Measurements from ENCODE around the gene TNIK.

Gene TNIK

GRCh38 chr3:171126478-171127209 lies 333.6 kb downstream of the TNIK start:
- TF ChIP-seq CTCF (IDR thresholded peaks at IDR 0.05; ENCODE audit: low read depth, low read length) = no peak
- TF ChIP-seq, protein P1, sequence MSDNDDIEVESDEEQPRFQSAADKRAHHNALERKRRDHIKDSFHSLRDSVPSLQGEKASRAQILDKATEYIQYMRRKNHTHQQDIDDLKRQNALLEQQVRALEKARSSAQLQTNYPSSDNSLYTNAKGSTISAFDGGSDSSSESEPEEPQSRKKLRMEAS (IDR thresholded peaks at IDR 0.05; ENCODE audit: low read depth, low read length) = no peak
- TF ChIP-seq POLR2A (IDR thresholded peaks at IDR 0.05; ENCODE audit: extremely low read depth, insufficient read length) = no peak
- no peak for TF ChIP-seq MYC (IDR thresholded peaks at IDR 0.05; ENCODE audit: low read depth, low read length)
- no peak overlapping the region for H3K4me3 ChIP-seq (ENCODE audit: low read depth, low read length)
- no peak for DNase-seq (ENCODE audit: low read depth)

DNA sequence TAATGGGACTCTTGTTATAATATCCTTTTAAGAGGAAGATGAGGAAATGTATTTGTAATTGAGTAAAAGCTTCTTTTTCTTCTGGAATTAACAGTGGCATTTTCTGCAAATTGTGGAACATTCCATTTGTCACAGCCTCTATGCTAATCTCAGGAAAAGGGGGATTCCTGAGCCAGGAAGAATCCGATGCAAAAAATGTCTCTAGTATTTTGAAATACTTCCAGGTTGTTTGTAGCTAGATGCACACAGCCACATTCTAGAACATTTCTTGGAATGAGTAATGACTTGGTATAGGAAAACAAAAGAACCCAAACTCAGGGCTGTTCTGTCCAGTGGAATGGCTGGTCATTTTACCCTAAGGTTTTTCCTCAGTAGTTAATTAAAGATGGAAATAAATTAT lies 335.2 kb downstream of the TNIK start:
- DNase-seq (ENCODE audit: low read depth) = no peak
- H3K4me3 ChIP-seq (ENCODE audit: low read depth, low read length) = no peak overlapping the region
- TF ChIP-seq, protein P1 (IDR thresholded peaks at IDR 0.05; ENCODE audit: low read depth, low read length) = no peak
- TF ChIP-seq CTCF (IDR thresholded peaks at IDR 0.05; ENCODE audit: low read depth, low read length) = no peak
- no peak for TF ChIP-seq MYC (IDR thresholded peaks at IDR 0.05; ENCODE audit: low read depth, low read length)
- no peak for TF ChIP-seq POLR2A (IDR thresholded peaks at IDR 0.05; ENCODE audit: extremely low read depth, insufficient read length)

DNA sequence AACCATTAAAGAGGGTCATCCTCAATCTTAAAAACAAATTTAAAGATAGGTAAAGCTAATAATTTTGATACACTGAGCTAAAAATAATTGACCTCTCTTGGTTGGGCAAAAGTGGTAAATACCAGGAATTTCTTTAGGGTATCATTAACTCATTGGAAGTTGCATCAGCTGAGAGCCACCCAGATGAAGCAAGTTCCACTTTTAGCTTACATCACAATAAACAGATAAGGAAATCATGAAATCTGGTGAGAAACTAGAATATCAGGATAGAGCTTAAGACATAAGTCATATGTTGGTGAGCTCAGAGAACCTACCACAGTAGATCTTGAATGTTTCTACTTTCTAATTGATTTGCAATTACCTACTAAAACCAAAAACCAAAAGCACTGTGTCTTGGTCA lies 336.3 kb downstream of the TNIK start:
- TF ChIP-seq CTCF (IDR thresholded peaks at IDR 0.05; ENCODE audit: low read depth, low read length) = no peak
- no peak for TF ChIP-seq POLR2A (IDR thresholded peaks at IDR 0.05; ENCODE audit: extremely low read depth, insufficient read length)
- no peak for TF ChIP-seq MYC (IDR thresholded peaks at IDR 0.05; ENCODE audit: low read depth, low read length)
- TF ChIP-seq, protein P1 (IDR thresholded peaks at IDR 0.05; ENCODE audit: low read depth, low read length) = no peak
- H3K4me3 ChIP-seq (ENCODE audit: low read depth, low read length) = no peak overlapping the region
- no peak for DNase-seq (ENCODE audit: low read depth)

DNA sequence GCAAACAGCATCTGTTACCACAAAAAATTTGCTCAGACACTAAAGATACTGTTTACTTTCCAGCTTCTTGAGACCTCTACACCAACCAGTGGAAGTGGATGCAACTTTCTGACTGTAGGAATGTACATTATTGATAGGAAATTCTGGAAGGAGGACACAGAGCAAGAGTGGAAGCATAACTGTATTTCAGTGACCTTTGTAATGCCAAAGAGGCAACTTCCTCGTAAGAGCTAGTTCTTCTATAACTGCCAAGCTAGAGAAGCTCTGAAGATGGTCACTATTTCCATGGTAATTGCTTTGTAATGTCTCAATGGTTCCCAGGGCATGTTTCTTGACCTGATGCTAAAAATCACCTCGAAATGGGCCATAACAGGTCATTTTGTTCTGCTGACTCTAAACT lies 337.3 kb downstream of the TNIK start:
- TF ChIP-seq, protein P1 (IDR thresholded peaks at IDR 0.05; ENCODE audit: low read depth, low read length) = no peak
- TF ChIP-seq CTCF (IDR thresholded peaks at IDR 0.05; ENCODE audit: low read depth, low read length) (no peak), MYC (IDR thresholded peaks at IDR 0.05; ENCODE audit: low read depth, low read length) (no peak), POLR2A (IDR thresholded peaks at IDR 0.05; ENCODE audit: extremely low read depth, insufficient read length) (no peak)

GRCh38 chr3:171122240-171122639 lies 338.0 kb downstream of the TNIK start:
- no peak overlapping the region for H3K4me3 ChIP-seq (ENCODE audit: low read depth, low read length)
- no peak for DNase-seq (ENCODE audit: low read depth)
- TF ChIP-seq POLR2A (IDR thresholded peaks at IDR 0.05; ENCODE audit: extremely low read depth, insufficient read length) = no peak
- no peak for TF ChIP-seq MYC (IDR thresholded peaks at IDR 0.05; ENCODE audit: low read depth, low read length)
- TF ChIP-seq CTCF (IDR thresholded peaks at IDR 0.05; ENCODE audit: low read depth, low read length) = no peak
- TF ChIP-seq, protein P1 (IDR thresholded peaks at IDR 0.05; ENCODE audit: low read depth, low read length) = no peak

More for the DNA sequence above, 337.3 kb downstream of the TNIK start:
- no peak overlapping the region for H3K4me3 ChIP-seq (ENCODE audit: low read depth, low read length)
- no peak for DNase-seq (ENCODE audit: low read depth)

Measured in NB4 (cell line).